Epithelial cell of umbilical artery (primary cell): ENCODE measurements around the gene SPATA31D3. TPM values are rescaled to one million over a fixed set of nuclear protein-coding genes. Genes with fewer than 3 reads are reported as not detected.

ENCODE experiments used
- total RNA-seq: library from RNA; depleted of rRNA; stranded (reverse); fragments of >200 nt; gene quantifications from 2 replicates; pipeline ENCODE4 v1.2.3, GENCODE V29; 2014

Gene SPATA31D3
- not detected in 2 replicates for total RNA-seq

GRCh38 chr9:81943393-81943792 lies at the start of gene SPATA31D3:
Gene SPATA31D3, plus strand, starts transcription at chr9:81943500. Its CDS starts 86 bp downstream, at chr9:81943586.

GRCh38 chr9:81928305-81928704 lies 15.0 kb upstream of the SPATA31D3 start, which contains the start of gene SPATA31D4:
Gene SPATA31D4, plus strand, starts transcription at chr9:81928428. Its CDS starts 86 bp downstream, at chr9:81928514.

GRCh38 chr9:81988472-81988871 lies 45.2 kb downstream of the SPATA31D3 start, which contains the start of gene SPATA31D1:
Gene SPATA31D1, plus strand, starts transcription at chr9:81988772. Its CDS starts 47 bp downstream, at chr9:81988819.

Other genes with a start within 250 kb of the SPATA31D3 start
- gene SPATA31D4, start 15.1 kb upstream of the SPATA31D3 start, total RNA-seq = not detected in 2 replicates
- not detected in 2 replicates for gene SPATA31D1, start 45.3 kb downstream of the SPATA31D3 start, total RNA-seq